Measurements from ENCODE around the gene DNAJB13.

DNAJB13 gene

GRCh38 chr11:73957654-73958361, 7.0 kb downstream of the DNAJB13 start:
- H3K9ac ChIP-seq (ENCODE audit: low read length) = no peak overlapping the region
- TF ChIP-seq, protein P1, sequence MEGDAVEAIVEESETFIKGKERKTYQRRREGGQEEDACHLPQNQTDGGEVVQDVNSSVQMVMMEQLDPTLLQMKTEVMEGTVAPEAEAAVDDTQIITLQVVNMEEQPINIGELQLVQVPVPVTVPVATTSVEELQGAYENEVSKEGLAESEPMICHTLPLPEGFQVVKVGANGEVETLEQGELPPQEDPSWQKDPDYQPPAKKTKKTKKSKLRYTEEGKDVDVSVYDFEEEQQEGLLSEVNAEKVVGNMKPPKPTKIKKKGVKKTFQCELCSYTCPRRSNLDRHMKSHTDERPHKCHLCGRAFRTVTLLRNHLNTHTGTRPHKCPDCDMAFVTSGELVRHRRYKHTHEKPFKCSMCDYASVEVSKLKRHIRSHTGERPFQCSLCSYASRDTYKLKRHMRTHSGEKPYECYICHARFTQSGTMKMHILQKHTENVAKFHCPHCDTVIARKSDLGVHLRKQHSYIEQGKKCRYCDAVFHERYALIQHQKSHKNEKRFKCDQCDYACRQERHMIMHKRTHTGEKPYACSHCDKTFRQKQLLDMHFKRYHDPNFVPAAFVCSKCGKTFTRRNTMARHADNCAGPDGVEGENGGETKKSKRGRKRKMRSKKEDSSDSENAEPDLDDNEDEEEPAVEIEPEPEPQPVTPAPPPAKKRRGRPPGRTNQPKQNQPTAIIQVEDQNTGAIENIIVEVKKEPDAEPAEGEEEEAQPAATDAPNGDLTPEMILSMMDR (IDR thresholded peaks at IDR 0.05; ENCODE audit: low read length) = no peak
- no peak for TF ChIP-seq EZH2 (IDR thresholded peaks at IDR 0.05; ENCODE audit: borderline replicate concordance, low read length)
- peak overlapping the region; percentile 19; the same call in 1 of the 2 replicates for H3K4me2 ChIP-seq (ENCODE audit: low read length)
- H3K9me3 ChIP-seq (ENCODE audit: low read length) = no peaks in the 10 kb centered on the region
- peaks cover 10% of the 10 kb centered on the region for H3K4me1 ChIP-seq (ENCODE audit: insufficient read depth, low read length, severe bottlenecking)
- H3K27me3 ChIP-seq (ENCODE audit: insufficient read depth, low read length) = no peaks in the 10 kb centered on the region; the same call in 1 of the 2 replicates
- H4K20me1 ChIP-seq (ENCODE audit: insufficient read depth, low read length) = no peaks in the 10 kb centered on the region
- no peaks in the 10 kb centered on the region for H3K79me2 ChIP-seq (ENCODE audit: insufficient read depth, low read length)
- H3K27ac ChIP-seq (ENCODE audit: low read depth, low read length, poor library complexity, severe bottlenecking) = no peak overlapping the region
- no peaks in the 10 kb centered on the region for H3K36me3 ChIP-seq (ENCODE audit: insufficient read depth, low read length)
- H2AFZ ChIP-seq (ENCODE audit: low read length) = no peak overlapping the region
- peak overlapping the region; percentile 1 for H3K4me3 ChIP-seq (ENCODE audit: low read depth, low read length, poor library complexity, severe bottlenecking)
- H3F3A ChIP-seq (ENCODE audit: insufficient read depth, low read length) = no peaks in the 10 kb centered on the region
- no peaks in the 10 kb centered on the region for H3K9me2 ChIP-seq (ENCODE audit: low read depth, low read length)

- Histone ChIP-seq H3K27ac (ENCODE audit: low read depth, low read length, poor library complexity, severe bottlenecking) (no peak overlapping the region), H3K36me3 (ENCODE audit: insufficient read depth, low read length) (no peaks in the 10 kb centered on the region), H3K4me1 (ENCODE audit: insufficient read depth, low read length, severe bottlenecking) (peaks cover 10% of the 10 kb centered on the region), H3K9me3 (ENCODE audit: low read length) (no peaks in the 10 kb centered on the region), H3K4me2 (ENCODE audit: low read length) (no peak overlapping the region), H3K4me3 (ENCODE audit: low read depth, low read length, poor library complexity, severe bottlenecking) (no peak overlapping the region), H3K9me2 (ENCODE audit: low read depth, low read length) (no peaks in the 10 kb centered on the region), H3F3A (ENCODE audit: insufficient read depth, low read length) (no peaks in the 10 kb centered on the region), H4K20me1 (ENCODE audit: insufficient read depth, low read length) (no peaks in the 10 kb centered on the region), H3K79me2 (ENCODE audit: insufficient read depth, low read length) (no peaks in the 10 kb centered on the region), H3K27me3 (ENCODE audit: insufficient read depth, low read length) (no peaks in the 10 kb centered on the region; the same call in 1 of the 2 replicates), H2AFZ (ENCODE audit: low read length) (no peak overlapping the region), H3K9ac (ENCODE audit: low read length) (no peak overlapping the region)
- TF ChIP-seq, protein P1 (IDR thresholded peaks at IDR 0.05; ENCODE audit: low read length) = no peak
- no peak for TF ChIP-seq EZH2 (IDR thresholded peaks at IDR 0.05; ENCODE audit: borderline replicate concordance, low read length)
Measured at GRCh38 chr11:73958521-73959141, 7.8 kb downstream of the DNAJB13 start.

DNA sequence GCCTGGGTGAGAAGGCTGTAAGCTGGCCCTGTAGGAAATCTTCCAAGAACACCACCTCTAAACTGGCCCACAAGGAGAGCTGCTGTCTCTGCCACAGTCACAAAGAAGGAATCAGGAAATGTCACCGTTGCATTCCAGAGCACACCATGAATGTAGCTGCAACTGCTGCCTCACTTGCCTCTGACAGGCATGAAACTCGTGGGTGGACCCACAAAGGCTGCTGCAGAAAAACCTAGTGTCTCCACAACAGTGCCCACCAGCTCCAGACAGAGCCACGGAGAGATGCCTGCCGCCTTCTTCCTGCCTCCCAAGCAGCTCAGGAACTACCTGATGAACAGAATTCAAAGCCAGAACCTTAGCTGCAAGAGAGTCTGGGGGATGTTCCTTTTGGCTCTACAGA, 10.5 kb downstream of the DNAJB13 start:
- TF ChIP-seq EZH2 (IDR thresholded peaks at IDR 0.05; ENCODE audit: borderline replicate concordance, low read length) = no peak
- TF ChIP-seq, protein P1 (IDR thresholded peaks at IDR 0.05; ENCODE audit: low read length) = no peak
- no peaks in the 10 kb centered on the region; the same call in 1 of the 2 replicates for H3K27me3 ChIP-seq (ENCODE audit: insufficient read depth, low read length)
- H3K79me2 ChIP-seq (ENCODE audit: insufficient read depth, low read length) = no peaks in the 10 kb centered on the region
- H4K20me1 ChIP-seq (ENCODE audit: insufficient read depth, low read length) = no peaks in the 10 kb centered on the region
- H3K9ac ChIP-seq (ENCODE audit: low read length) = no peak overlapping the region
- H3K4me2 ChIP-seq (ENCODE audit: low read length) = no peak overlapping the region
- H3K27ac ChIP-seq (ENCODE audit: low read depth, low read length, poor library complexity, severe bottlenecking) = no peak overlapping the region
- H3F3A ChIP-seq (ENCODE audit: insufficient read depth, low read length) = no peaks in the 10 kb centered on the region
- H3K36me3 ChIP-seq (ENCODE audit: insufficient read depth, low read length) = no peaks in the 10 kb centered on the region
- H3K4me3 ChIP-seq (ENCODE audit: low read depth, low read length, poor library complexity, severe bottlenecking) = no peak overlapping the region
- H3K9me2 ChIP-seq (ENCODE audit: low read depth, low read length) = no peaks in the 10 kb centered on the region
- H3K9me3 ChIP-seq (ENCODE audit: low read length) = no peaks in the 10 kb centered on the region
- H3K4me1 ChIP-seq (ENCODE audit: insufficient read depth, low read length, severe bottlenecking) = peaks cover 13% of the 10 kb centered on the region
- no peak overlapping the region for H2AFZ ChIP-seq (ENCODE audit: low read length)
